ENCODE data around the gene HAS3. TPM values are rescaled to one million over a fixed set of nuclear protein-coding genes. Genes with fewer than 3 reads are reported as not detected.

HAS3 gene
- total RNA-seq, 1 experiment from 2014 or later = 66.9 TPM

DNA sequence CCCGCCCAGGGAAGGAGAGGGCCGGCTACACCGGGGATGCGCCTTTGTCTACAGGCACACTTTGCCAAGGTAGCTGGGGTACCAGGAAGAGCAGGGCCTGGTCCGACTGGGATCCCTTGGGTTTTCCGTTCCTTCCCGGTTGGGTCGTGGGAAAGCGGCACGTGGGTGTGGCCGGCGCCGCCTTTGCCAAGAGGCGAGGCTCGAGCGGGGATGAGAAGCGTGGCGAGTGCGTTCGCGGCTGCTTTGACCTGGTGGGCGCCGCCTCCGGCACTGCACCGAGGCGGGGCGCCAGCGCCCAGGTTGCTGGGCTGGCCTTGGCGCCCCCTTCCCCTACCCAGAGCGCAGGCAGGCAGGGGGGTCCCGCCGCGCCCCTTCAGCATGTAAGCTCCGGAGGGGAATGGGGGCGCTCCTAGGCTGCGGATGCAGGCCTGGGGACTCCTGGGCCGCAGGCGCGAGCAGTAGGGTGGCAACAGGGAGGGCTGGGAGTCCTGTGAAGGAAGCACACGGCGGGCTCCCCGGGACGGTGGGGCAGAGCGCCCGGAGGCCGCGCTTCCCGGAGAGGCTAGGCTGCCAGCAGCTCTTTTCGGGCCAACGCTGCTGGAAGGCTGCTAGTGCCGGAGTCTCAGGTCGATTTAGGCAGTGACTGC lies 2.0 kb downstream of the HAS3 start (continued):
- TF ChIP-seq CBFB (CRISPR knock-in tag; IDR thresholded peaks at IDR 0.05; ENCODE audit: low read depth) = no peak
- TF ChIP-seq ZNF263 (CRISPR knock-in tag; IDR thresholded peaks at IDR 0.05; ENCODE audit: low read depth) = no peak
- TF ChIP-seq, protein P1, sequence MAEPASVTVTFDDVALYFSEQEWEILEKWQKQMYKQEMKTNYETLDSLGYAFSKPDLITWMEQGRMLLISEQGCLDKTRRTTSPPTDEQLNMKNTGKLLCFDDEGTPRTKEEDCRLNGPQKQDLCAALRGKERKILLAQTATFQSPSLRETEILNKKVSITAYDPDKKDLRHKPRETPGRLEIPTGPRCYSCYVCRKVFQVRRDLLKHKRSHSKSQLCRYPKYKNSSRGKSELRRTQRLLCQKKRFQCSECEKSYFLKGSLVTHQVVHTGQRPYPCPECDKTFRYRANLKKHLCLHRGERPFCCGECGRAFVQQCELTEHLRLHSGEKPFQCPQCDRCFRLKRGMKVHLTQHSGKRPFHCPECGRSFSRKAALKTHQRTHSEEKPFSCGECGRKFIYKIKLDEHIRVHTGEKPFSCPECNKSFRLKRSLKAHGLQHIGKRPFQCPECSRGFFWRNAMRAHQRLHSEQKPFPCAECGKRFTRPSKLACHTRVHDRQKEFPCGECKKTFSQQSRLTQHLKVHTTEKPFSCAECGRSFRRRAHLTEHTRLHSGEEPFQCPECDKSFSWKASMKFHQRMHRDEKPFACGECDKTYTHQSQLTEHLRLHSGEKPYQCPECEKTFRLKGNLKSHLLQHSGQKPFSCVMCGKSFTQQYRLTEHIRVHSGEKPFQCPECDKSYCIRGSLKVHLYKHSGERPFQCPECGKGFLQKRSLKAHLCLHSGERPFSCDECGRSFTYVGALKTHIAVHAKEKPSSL (CRISPR knock-in tag; conservative IDR thresholded peaks at IDR 0.05) = no peak
- peak; percentile 61 for TF ChIP-seq SP1 (CRISPR knock-in tag; conservative IDR thresholded peaks at IDR 0.05)
- TF ChIP-seq, protein P2, sequence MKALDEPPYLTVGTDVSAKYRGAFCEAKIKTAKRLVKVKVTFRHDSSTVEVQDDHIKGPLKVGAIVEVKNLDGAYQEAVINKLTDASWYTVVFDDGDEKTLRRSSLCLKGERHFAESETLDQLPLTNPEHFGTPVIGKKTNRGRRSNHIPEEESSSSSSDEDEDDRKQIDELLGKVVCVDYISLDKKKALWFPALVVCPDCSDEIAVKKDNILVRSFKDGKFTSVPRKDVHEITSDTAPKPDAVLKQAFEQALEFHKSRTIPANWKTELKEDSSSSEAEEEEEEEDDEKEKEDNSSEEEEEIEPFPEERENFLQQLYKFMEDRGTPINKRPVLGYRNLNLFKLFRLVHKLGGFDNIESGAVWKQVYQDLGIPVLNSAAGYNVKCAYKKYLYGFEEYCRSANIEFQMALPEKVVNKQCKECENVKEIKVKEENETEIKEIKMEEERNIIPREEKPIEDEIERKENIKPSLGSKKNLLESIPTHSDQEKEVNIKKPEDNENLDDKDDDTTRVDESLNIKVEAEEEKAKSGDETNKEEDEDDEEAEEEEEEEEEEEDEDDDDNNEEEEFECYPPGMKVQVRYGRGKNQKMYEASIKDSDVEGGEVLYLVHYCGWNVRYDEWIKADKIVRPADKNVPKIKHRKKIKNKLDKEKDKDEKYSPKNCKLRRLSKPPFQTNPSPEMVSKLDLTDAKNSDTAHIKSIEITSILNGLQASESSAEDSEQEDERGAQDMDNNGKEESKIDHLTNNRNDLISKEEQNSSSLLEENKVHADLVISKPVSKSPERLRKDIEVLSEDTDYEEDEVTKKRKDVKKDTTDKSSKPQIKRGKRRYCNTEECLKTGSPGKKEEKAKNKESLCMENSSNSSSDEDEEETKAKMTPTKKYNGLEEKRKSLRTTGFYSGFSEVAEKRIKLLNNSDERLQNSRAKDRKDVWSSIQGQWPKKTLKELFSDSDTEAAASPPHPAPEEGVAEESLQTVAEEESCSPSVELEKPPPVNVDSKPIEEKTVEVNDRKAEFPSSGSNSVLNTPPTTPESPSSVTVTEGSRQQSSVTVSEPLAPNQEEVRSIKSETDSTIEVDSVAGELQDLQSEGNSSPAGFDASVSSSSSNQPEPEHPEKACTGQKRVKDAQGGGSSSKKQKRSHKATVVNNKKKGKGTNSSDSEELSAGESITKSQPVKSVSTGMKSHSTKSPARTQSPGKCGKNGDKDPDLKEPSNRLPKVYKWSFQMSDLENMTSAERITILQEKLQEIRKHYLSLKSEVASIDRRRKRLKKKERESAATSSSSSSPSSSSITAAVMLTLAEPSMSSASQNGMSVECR (CRISPR knock-in tag; IDR thresholded peaks at IDR 0.05; ENCODE audit: borderline replicate concordance) = 0 out of 2 replicates have a peak, but pooled peaks have one; percentile 20
- no peak for TF ChIP-seq TEAD4 (CRISPR knock-in tag; IDR thresholded peaks at IDR 0.05)
- no peak for TF ChIP-seq ZBTB21 (CRISPR knock-in tag; IDR thresholded peaks at IDR 0.05; ENCODE audit: borderline replicate concordance)
- TF ChIP-seq, protein P3, sequence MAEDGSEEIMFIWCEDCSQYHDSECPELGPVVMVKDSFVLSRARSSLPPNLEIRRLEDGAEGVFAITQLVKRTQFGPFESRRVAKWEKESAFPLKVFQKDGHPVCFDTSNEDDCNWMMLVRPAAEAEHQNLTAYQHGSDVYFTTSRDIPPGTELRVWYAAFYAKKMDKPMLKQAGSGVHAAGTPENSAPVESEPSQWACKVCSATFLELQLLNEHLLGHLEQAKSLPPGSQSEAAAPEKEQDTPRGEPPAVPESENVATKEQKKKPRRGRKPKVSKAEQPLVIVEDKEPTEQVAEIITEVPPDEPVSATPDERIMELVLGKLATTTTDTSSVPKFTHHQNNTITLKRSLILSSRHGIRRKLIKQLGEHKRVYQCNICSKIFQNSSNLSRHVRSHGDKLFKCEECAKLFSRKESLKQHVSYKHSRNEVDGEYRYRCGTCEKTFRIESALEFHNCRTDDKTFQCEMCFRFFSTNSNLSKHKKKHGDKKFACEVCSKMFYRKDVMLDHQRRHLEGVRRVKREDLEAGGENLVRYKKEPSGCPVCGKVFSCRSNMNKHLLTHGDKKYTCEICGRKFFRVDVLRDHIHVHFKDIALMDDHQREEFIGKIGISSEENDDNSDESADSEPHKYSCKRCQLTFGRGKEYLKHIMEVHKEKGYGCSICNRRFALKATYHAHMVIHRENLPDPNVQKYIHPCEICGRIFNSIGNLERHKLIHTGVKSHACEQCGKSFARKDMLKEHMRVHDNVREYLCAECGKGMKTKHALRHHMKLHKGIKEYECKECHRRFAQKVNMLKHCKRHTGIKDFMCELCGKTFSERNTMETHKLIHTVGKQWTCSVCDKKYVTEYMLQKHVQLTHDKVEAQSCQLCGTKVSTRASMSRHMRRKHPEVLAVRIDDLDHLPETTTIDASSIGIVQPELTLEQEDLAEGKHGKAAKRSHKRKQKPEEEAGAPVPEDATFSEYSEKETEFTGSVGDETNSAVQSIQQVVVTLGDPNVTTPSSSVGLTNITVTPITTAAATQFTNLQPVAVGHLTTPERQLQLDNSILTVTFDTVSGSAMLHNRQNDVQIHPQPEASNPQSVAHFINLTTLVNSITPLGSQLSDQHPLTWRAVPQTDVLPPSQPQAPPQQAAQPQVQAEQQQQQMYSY (CRISPR knock-in tag; IDR thresholded peaks at IDR 0.05) = 0 out of 2 replicates have a peak, but pooled peaks have one; percentile 0
- no peak for TF ChIP-seq RELA (CRISPR knock-in tag; IDR thresholded peaks at IDR 0.05; ENCODE audit: borderline replicate concordance)
- no peak for TF ChIP-seq ELF4 (CRISPR knock-in tag; IDR thresholded peaks at IDR 0.05; ENCODE audit: low read depth)
- TF ChIP-seq CREB1 (CRISPR knock-in tag; IDR thresholded peaks at IDR 0.05) = no peak
- TF ChIP-seq, protein P4, sequence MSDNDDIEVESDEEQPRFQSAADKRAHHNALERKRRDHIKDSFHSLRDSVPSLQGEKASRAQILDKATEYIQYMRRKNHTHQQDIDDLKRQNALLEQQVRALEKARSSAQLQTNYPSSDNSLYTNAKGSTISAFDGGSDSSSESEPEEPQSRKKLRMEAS (CRISPR knock-in tag; IDR thresholded peaks at IDR 0.05) = peak; percentile 71; the same call in 1 of the 2 replicates
- peak; percentile 74; the same call in 1 of the 2 replicates for TF ChIP-seq TEAD1 (CRISPR knock-in tag; IDR thresholded peaks at IDR 0.05)
- TF ChIP-seq, protein P5, sequence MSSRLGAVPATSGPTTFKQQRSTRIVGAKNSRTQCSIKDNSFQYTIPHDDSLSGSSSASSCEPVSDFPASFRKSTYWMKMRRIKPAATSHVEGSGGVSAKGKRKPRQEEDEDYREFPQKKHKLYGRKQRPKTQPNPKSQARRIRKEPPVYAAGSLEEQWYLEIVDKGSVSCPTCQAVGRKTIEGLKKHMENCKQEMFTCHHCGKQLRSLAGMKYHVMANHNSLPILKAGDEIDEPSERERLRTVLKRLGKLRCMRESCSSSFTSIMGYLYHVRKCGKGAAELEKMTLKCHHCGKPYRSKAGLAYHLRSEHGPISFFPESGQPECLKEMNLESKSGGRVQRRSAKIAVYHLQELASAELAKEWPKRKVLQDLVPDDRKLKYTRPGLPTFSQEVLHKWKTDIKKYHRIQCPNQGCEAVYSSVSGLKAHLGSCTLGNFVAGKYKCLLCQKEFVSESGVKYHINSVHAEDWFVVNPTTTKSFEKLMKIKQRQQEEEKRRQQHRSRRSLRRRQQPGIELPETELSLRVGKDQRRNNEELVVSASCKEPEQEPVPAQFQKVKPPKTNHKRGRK (CRISPR knock-in tag; IDR thresholded peaks at IDR 0.05; ENCODE audit: borderline replicate concordance) = no peak
- TF ChIP-seq ZNF121 (CRISPR knock-in tag; IDR thresholded peaks at IDR 0.05) = no peak
- no peak for TF ChIP-seq ZNF138 (CRISPR knock-in tag; conservative IDR thresholded peaks at IDR 0.05)
- TF ChIP-seq SMAD4 (CRISPR knock-in tag; IDR thresholded peaks at IDR 0.05) = peak; percentile 37; the same call in 1 of the 2 replicates
- TF ChIP-seq, protein P6, sequence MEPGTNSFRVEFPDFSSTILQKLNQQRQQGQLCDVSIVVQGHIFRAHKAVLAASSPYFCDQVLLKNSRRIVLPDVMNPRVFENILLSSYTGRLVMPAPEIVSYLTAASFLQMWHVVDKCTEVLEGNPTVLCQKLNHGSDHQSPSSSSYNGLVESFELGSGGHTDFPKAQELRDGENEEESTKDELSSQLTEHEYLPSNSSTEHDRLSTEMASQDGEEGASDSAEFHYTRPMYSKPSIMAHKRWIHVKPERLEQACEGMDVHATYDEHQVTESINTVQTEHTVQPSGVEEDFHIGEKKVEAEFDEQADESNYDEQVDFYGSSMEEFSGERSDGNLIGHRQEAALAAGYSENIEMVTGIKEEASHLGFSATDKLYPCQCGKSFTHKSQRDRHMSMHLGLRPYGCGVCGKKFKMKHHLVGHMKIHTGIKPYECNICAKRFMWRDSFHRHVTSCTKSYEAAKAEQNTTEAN (CRISPR knock-in tag; IDR thresholded peaks at IDR 0.05) = peak; percentile 26; the same call in 1 of the 2 replicates
- TF ChIP-seq, protein P7, sequence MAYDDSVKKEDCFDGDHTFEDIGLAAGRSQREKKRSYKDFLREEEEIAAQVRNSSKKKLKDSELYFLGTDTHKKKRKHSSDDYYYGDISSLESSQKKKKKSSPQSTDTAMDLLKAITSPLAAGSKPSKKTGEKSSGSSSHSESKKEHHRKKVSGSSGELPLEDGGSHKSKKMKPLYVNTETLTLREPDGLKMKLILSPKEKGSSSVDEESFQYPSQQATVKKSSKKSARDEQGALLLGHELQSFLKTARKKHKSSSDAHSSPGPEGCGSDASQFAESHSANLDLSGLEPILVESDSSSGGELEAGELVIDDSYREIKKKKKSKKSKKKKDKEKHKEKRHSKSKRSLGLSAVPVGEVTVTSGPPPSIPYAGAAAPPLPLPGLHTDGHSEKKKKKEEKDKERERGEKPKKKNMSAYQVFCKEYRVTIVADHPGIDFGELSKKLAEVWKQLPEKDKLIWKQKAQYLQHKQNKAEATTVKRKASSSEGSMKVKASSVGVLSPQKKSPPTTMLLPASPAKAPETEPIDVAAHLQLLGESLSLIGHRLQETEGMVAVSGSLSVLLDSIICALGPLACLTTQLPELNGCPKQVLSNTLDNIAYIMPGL (CRISPR knock-in tag; IDR thresholded peaks at IDR 0.05) = peak; percentile 46; the same call in 1 of the 2 replicates
- TF ChIP-seq TCF7 (CRISPR knock-in tag; IDR thresholded peaks at IDR 0.05; ENCODE audit: low read depth) = peak; percentile 83
- TF ChIP-seq NFE2L1 (CRISPR knock-in tag; IDR thresholded peaks at IDR 0.05) = no peak
- no peak for TF ChIP-seq NR1H2 (CRISPR knock-in tag; IDR thresholded peaks at IDR 0.05)
- TF ChIP-seq HMGA2 (CRISPR knock-in tag; IDR thresholded peaks at IDR 0.05) = no peak
- peak; percentile 40; the same call in 1 of the 2 replicates for TF ChIP-seq ZNF232 (CRISPR knock-in tag; IDR thresholded peaks at IDR 0.05)
